Effector CD4-positive, alpha-beta T cell (primary cell): ENCODE results near the gene TYK2.

Experiments used
- DNase-seq: peaks from one replicate; pipeline ENCODE4 v3.0.0-alpha.2; 2020

The TYK2 gene

GRCh38 chr19:10305139-10305806 lies 75.1 kb downstream of the TYK2 start:
- DNase-seq, result no peak
